Measurements from ENCODE around the gene BCR. TPM values are rescaled to one million over a fixed set of nuclear protein-coding genes. Genes with fewer than 3 reads are reported as not detected.

The BCR gene
- total and polyA plus RNA-seq, 12 donors, result 10.9 to 33.4 (median 25.8) TPM

DNA sequence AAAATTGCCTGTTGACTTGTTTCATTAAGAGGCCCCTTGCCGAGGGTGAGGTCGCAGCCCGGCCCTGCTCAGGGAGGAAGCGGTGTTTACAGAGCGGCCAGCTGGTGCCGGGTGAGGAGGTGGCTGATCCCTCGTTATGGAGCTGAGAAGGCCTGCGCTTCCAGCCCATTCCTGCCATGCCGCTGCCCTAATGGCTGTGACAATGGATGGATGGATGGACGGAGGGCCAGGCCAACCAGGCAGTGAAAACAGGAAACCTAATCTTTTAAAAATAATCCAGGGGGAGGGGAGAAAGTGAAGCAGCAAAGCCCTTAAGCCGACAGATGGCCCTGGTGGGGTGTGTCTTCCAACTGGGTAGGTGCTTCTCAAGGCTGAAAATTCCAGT is 38.5 kb downstream of the BCR start:
- Histone ChIP-seq H3K9me3 (no peaks in the 10 kb centered on the region), H3K4me1 (peaks cover 49 to 100% (median 90%) of the 10 kb centered on the region in 9 donors), H3K27ac (peak overlapping the region in 8 of 10 donors; percentile 17 to 78 (median 67)), H3K27me3 (no peaks in the 10 kb centered on the region), H3K4me3 (no peak overlapping the region), H3K36me3 (no peaks in the 10 kb centered on the region)
- ATAC-seq (peak; percentile 20 to 63 (median 42)), DNase-seq (peak in 1 of 2 donors; percentile 48)
- WGBS, 2 donors, result 42 to 50% methylated on average over 11 of the region's 11 CpGs
- TF ChIP-seq, protein P1, sequence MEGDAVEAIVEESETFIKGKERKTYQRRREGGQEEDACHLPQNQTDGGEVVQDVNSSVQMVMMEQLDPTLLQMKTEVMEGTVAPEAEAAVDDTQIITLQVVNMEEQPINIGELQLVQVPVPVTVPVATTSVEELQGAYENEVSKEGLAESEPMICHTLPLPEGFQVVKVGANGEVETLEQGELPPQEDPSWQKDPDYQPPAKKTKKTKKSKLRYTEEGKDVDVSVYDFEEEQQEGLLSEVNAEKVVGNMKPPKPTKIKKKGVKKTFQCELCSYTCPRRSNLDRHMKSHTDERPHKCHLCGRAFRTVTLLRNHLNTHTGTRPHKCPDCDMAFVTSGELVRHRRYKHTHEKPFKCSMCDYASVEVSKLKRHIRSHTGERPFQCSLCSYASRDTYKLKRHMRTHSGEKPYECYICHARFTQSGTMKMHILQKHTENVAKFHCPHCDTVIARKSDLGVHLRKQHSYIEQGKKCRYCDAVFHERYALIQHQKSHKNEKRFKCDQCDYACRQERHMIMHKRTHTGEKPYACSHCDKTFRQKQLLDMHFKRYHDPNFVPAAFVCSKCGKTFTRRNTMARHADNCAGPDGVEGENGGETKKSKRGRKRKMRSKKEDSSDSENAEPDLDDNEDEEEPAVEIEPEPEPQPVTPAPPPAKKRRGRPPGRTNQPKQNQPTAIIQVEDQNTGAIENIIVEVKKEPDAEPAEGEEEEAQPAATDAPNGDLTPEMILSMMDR (IDR thresholded peaks at IDR 0.05), result no peak
- intact Hi-C loops (cut with DNase I), result loop anchor here in 2 of 10 donors (5.0 kb wide), 1 partner anchor 37 kb away; the partner anchor contains the start of gene BCR (in 2 of the 2)

DNA sequence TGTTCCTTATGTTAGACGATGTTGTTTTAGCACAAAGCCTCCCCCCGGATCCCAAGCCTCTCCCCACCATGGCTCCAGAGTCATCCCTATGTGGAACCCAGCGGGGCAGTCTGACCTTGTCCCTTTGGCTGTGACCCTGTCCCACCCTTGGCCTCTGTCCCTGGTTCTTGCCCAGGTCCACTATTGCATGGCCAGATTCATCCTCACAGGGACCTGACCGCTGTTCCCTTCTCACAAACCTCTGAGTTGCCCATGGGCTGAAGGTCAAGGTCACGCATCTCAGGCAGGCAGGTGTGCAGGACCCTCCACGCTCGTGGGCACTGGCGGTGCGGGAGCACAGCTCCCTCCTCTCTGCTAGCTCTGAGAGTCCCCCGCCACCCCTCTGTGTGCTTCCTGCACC is 39.0 kb downstream of the BCR start:
- 82 to 93% methylated on average over 10 of the region's 10 CpGs for WGBS, 2 donors
- no peaks in the 10 kb centered on the region for H3K9me3 ChIP-seq
- DNase-seq, result no peak
- no peak overlapping the region for H3K4me3 ChIP-seq
- H3K4me1 ChIP-seq, result peaks cover 54 to 100% (median 90%) of the 10 kb centered on the region in 9 donors
- no peaks in the 10 kb centered on the region for H3K36me3 ChIP-seq
- peak overlapping the region in 6 of 10 donors; percentile 67 to 78 (median 71) for H3K27ac ChIP-seq
- intact Hi-C loops (cut with DNase I), result loop anchor here in 2 of 10 donors (5.0 kb wide), 1 partner anchor 37 kb away; the partner anchor contains the start of gene BCR (in 2 of the 2)
- H3K27me3 ChIP-seq, result no peaks in the 10 kb centered on the region
- no peak for ATAC-seq
- TF ChIP-seq, protein P1 (IDR thresholded peaks at IDR 0.05), result no peak

DNA sequence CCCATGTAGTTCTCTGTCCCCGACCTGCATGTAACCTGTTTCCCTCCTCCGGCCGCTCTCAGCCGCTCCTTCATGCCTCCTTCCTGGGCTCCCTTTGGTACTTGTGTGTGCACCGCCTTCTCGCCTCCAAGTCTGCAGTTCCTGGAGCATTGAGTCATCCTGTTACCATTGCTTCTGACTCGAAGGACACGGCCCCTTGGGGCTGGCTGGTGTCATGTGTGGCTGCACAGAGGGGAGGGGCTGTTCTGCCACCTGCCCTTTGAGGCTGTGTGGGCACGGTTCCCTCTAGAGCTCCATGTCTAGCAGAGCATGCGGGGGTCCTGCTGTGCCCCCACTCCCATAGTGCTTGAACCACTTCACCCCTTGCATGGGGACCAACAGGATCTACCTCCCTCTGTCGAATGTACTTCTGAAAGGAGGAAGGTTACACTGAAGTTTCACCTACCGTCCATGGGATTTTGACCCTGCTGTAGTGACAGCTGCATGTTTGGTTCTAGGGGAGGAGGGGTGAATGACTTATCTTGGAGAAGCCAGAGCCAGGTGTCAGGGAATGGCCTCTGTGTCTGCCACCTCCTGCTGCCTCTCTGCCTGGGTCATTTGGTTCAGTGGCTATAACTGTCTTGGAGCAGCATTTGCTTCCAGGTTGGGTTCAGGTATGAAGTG is 39.6 kb downstream of the BCR start:
- 67 to 77% methylated on average over 12 of the region's 12 CpGs for WGBS, 2 donors
- DNase-seq (no peak), ATAC-seq (peak in 2 of 8 donors; percentile 5 to 17)
- intact Hi-C loops (cut with DNase I), result loop anchor here in 4 of 10 donors (5.0 to 10.0 kb wide), 3 partner anchors 38 to 55 kb away; partner anchors contain the start of gene BCR (in 3 of the 4)
- Histone ChIP-seq H3K27ac (peak overlapping the region in 4 of 10 donors; percentile 48 to 78 (median 71)), H3K4me3 (no peak overlapping the region), H3K4me1 (peaks cover 54 to 100% (median 90%) of the 10 kb centered on the region in 9 donors), H3K36me3 (no peaks in the 10 kb centered on the region), H3K27me3 (no peaks in the 10 kb centered on the region), H3K9me3 (no peaks in the 10 kb centered on the region)
- TF ChIP-seq, protein P1 (IDR thresholded peaks at IDR 0.05), result no peak

DNA sequence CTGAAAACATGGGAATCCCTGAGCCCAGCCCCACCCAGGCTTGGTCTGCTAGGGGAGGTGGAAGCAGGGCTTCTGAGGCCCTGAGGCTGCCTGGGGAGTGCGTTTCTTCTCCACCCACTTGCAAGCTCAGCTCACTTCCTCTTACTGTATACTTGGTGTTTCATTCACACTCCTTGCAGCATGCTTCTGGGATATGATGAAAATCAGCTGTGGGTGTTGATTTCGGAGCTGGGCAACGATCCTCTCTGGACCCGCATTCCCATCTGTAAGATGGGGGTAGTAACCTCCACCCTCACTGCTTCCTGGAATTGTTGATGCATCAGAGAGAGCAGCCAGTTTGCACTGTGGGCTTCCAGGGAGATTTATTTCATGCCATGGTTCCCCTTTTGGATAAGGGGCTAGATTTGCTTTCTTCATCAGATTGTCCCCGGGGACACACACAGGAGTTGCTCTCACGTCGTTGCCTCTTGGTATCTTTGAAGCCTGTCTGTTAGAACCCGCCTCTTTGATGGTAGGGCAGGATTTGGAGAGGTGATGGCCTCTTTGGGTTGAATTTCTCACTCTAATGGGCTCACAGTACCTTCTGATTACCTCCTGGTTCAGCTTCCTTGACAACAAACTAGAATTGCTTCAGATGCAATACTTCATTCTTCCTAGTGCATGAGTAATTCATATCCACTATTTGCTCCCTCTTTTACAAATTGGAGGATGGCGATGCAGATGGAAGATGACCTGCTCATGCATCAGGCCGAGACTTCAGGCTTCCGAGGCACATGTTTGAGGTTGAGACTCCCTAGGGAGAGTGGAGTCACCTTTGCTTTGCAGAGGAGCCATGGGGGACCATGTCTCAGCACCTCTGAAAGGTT is 40.4 kb downstream of the BCR start:
- TF ChIP-seq, protein P1 (IDR thresholded peaks at IDR 0.05), result no peak
- WGBS, 2 donors, result 62 to 73% methylated on average over 11 of the region's 11 CpGs
- H3K9me3 ChIP-seq, result no peaks in the 10 kb centered on the region
- no peaks in the 10 kb centered on the region for H3K27me3 ChIP-seq
- H3K4me1 ChIP-seq, result peaks cover 54 to 100% (median 90%) of the 10 kb centered on the region in 9 donors
- ATAC-seq (peak in 5 of 8 donors; percentile 12 to 59 (median 25)), DNase-seq (no peak)
- no peak overlapping the region for H3K4me3 ChIP-seq
- intact Hi-C loops (cut with DNase I), result loop anchor here in 3 of 10 donors (5.0 to 10.0 kb wide), 3 partner anchors 38 to 54 kb away; partner anchors contain the start of gene BCR (in 1 of the 3)
- H3K27ac ChIP-seq, result peak overlapping the region in 6 of 10 donors; percentile 3 to 78 (median 44)
- H3K36me3 ChIP-seq, result no peaks in the 10 kb centered on the region
